C4-2B (cell line): Measurements from ENCODE around the gene TNS1.

Source experiments
- ZFX ChIP-seq: fragments of 450-650 bp; IDR thresholded peaks from 2 replicates; pipeline ENCODE4 v1.6.1; 2017
- TF ChIP-seq, protein P1 (sequence below): fragments of 450-650 bp; conservative IDR thresholded peaks from 2 replicates; pipeline ENCODE4 v1.5.1; 2017; ENCODE audit warnings: mild to moderate bottlenecking

DNA sequence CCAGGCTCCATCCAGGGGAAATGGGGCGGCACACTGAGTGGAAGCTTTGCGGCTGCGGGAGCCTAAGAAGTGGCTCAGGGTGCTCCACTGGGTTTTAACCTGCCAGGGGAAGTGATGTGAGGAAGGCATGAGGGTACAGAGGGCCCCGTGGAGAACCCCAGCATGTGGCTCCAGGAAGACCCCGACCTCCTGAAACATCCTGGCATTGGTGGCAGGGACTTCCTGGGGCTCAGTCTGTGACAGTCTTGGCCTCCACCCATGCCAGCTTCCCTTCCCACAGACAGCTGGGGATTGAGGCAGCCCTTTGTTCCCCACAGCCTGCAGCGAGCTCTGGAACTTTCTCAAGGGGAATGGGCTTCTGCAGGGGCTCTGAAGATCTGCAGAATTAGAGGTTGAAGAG, 146.6 kb downstream of the TNS1 start:
- TF ChIP-seq, protein P1, sequence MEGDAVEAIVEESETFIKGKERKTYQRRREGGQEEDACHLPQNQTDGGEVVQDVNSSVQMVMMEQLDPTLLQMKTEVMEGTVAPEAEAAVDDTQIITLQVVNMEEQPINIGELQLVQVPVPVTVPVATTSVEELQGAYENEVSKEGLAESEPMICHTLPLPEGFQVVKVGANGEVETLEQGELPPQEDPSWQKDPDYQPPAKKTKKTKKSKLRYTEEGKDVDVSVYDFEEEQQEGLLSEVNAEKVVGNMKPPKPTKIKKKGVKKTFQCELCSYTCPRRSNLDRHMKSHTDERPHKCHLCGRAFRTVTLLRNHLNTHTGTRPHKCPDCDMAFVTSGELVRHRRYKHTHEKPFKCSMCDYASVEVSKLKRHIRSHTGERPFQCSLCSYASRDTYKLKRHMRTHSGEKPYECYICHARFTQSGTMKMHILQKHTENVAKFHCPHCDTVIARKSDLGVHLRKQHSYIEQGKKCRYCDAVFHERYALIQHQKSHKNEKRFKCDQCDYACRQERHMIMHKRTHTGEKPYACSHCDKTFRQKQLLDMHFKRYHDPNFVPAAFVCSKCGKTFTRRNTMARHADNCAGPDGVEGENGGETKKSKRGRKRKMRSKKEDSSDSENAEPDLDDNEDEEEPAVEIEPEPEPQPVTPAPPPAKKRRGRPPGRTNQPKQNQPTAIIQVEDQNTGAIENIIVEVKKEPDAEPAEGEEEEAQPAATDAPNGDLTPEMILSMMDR = no peak
- TF ChIP-seq ZFX = no peak
